ENCODE measurements around the gene MADD.

Gene MADD

DNA sequence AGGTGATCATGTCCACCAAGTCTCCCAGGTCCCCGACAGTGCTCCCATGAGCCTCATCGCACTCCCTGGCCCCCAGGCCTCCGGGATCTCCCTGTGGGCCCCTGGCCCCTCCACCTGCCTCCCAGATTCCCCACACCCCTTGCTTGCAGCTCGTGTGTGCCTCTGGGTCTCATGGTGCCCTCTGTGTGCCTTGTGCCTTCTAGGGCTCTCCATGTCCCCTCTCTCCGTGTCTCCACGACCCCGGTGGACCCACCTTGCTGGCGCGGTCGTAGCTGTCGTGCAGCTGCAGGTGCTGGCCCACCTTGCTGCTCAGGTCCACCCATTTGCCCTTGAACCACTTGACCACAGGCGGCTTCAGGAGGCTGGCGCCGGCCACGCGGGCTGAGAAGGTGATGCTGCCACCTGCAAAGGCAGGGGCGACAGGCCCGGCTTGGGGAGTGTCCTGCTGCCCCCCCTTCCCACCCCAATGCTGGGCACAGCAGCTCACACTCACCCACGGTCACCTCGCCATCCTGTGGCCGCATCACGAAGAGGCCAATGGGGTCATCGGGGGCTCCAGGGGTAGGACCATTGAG is 79.7 kb downstream of the MADD start:
- Histone ChIP-seq H3K79me2 (no peaks in the 10 kb centered on the region), H3K27ac (no peak overlapping the region), H3K4me2 (ENCODE audit: low read length) (no peak overlapping the region), H2AFZ (no peak overlapping the region), H3K36me3 (ENCODE audit: control insufficient read depth, insufficient read depth, low read length) (no peaks in the 10 kb centered on the region), H3K4me3 (ENCODE audit: low read depth, low read length) (no peak overlapping the region), H3K4me1 (peaks cover 6% of the 10 kb centered on the region), H3K9ac (no peak overlapping the region), H3K27me3 (ENCODE audit: control insufficient read depth, insufficient read depth, low read length) (no peaks in the 10 kb centered on the region), H3K9me3 (ENCODE audit: control insufficient read depth, low read length) (no peaks in the 10 kb centered on the region)
- TF ChIP-seq, protein P1, sequence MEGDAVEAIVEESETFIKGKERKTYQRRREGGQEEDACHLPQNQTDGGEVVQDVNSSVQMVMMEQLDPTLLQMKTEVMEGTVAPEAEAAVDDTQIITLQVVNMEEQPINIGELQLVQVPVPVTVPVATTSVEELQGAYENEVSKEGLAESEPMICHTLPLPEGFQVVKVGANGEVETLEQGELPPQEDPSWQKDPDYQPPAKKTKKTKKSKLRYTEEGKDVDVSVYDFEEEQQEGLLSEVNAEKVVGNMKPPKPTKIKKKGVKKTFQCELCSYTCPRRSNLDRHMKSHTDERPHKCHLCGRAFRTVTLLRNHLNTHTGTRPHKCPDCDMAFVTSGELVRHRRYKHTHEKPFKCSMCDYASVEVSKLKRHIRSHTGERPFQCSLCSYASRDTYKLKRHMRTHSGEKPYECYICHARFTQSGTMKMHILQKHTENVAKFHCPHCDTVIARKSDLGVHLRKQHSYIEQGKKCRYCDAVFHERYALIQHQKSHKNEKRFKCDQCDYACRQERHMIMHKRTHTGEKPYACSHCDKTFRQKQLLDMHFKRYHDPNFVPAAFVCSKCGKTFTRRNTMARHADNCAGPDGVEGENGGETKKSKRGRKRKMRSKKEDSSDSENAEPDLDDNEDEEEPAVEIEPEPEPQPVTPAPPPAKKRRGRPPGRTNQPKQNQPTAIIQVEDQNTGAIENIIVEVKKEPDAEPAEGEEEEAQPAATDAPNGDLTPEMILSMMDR (IDR thresholded peaks at IDR 0.05): no peak

DNA sequence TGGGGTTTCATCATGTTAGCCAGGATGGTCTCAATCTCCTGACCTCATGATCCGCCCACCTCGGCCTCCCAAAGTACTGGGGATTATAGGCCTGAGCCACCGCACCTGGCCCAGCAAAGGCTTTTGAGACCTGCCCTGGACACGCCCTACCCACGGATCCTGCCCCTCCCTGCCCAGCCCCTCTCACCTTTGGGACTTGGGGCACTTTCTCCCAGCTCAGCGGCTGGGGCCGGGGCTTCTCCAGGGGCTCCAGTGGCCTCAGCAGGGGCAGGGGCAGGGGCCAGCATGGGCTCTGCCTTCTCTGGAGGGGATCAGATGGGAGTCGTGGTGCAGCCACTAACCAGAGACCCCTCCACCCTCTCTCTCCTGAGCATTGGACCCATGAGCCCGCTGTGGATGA is 80.4 kb downstream of the MADD start:
- no peaks in the 10 kb centered on the region for H3K9me3 ChIP-seq (ENCODE audit: control insufficient read depth, low read length)
- H3K27me3 ChIP-seq (ENCODE audit: control insufficient read depth, insufficient read depth, low read length): no peaks in the 10 kb centered on the region
- no peak overlapping the region for H3K4me3 ChIP-seq (ENCODE audit: low read depth, low read length)
- H3K4me1 ChIP-seq: peaks cover 8% of the 10 kb centered on the region
- no peaks in the 10 kb centered on the region for H3K79me2 ChIP-seq
- H3K9ac ChIP-seq: no peak overlapping the region
- H3K36me3 ChIP-seq (ENCODE audit: control insufficient read depth, insufficient read depth, low read length): no peaks in the 10 kb centered on the region
- H3K4me2 ChIP-seq (ENCODE audit: low read length): no peak overlapping the region
- TF ChIP-seq, protein P1 (IDR thresholded peaks at IDR 0.05): no peak
- H2AFZ ChIP-seq: no peak overlapping the region
- H3K27ac ChIP-seq: no peak overlapping the region

DNA sequence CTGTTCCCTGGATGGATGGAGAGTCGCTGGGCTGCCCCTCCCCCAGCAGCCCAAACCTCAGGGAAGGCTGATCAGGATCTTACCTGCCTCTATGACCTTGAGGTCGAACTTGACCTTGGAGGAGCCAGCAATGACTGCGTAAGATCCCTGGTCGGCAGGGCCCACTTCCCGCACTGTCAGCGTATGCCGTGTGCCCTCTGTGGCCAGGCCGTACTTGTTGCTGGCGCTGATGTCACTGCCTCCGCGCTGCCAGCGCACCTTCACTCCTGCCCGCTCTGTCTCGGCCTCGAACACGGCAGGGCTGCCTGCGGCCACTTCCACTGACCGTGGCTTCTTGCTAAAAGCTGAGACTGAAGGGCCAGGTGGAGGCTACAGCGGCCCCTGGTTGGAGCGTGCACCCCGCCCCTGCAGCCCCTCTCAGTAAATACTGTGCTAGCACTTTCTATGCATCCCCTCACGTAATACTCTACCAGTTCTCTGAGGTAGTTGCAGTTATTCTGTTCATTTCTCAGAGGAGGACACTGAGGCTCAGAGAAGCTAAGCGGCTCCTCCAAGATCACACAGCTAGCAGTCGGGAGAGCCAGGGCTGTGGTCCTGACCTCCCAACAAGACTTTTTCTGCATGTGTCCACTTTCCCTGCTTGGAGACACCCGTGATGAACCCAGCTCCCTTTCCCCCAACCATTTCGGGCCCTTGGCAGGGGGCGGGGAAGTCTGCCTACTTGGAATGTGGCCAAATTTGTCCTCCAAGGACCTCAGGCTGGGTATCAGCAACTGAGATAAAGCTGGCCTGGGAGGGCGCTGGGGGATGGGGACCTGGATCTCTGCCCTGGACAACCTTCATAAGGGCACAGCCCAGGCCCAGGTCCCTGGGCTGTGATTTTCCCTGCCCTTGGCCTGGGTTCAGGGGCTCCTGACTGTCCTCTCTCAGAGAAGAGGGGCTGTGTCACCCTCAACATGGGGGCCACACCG is 81.5 kb downstream of the MADD start:
- Histone ChIP-seq H3K4me2 (ENCODE audit: low read length) (no peak overlapping the region), H3K4me3 (ENCODE audit: low read depth, low read length) (no peak overlapping the region), H3K79me2 (no peaks in the 10 kb centered on the region), H3K4me1 (peaks cover 8% of the 10 kb centered on the region), H3K9ac (no peak overlapping the region), H3K9me3 (ENCODE audit: control insufficient read depth, low read length) (no peaks in the 10 kb centered on the region), H2AFZ (peak overlapping the region; percentile 28), H3K27me3 (ENCODE audit: control insufficient read depth, insufficient read depth, low read length) (no peaks in the 10 kb centered on the region), H3K36me3 (ENCODE audit: control insufficient read depth, insufficient read depth, low read length) (no peaks in the 10 kb centered on the region), H3K27ac (no peak overlapping the region)
- TF ChIP-seq, protein P1 (IDR thresholded peaks at IDR 0.05): no peak

- no peaks in the 10 kb centered on the region for H3K27me3 ChIP-seq (ENCODE audit: control insufficient read depth, insufficient read depth, low read length)
- H2AFZ ChIP-seq: no peak within 1 kb of the TSS
- H3K9ac ChIP-seq: no peak within 1 kb of the TSS
- no peak within 1 kb of the TSS for H3K27ac ChIP-seq
- no peak within 1 kb of the TSS for H3K4me3 ChIP-seq (ENCODE audit: low read depth, low read length)
- H3K4me1 ChIP-seq: peaks cover 8% of the 10 kb centered on the region
- H3K4me2 ChIP-seq (ENCODE audit: low read length): no peak within 1 kb of the TSS
- H3K36me3 ChIP-seq (ENCODE audit: control insufficient read depth, insufficient read depth, low read length): no peaks in the 10 kb centered on the region
- H3K79me2 ChIP-seq: no peaks in the 10 kb centered on the region
- TF ChIP-seq, protein P1 (IDR thresholded peaks at IDR 0.05): no peak
- no peaks in the 10 kb centered on the region for H3K9me3 ChIP-seq (ENCODE audit: control insufficient read depth, low read length)
Measured at GRCh38 chr11:47352556-47352955, 82.6 kb downstream of the MADD start, which contains the start of gene MYBPC3. Gene MYBPC3, minus strand, starts transcription at chr11:47352702. Its CDS starts 55 bp downstream, at chr11:47352647.
